Astrocyte (in vitro differentiated cells and primary cell): ENCODE measurements around the gene ZBTB7C. TPM values are rescaled to one million over a fixed set of nuclear protein-coding genes. Genes with fewer than 3 reads are reported as not detected.

Experiments used
- DNase-seq: peaks from one replicate; pipeline ENCODE4 v3.0.0-alpha.2; 2010; ENCODE audit warnings: low read depth
- FAIRE-seq: peaks from 2 replicates; lab custom pipeline; 2011; peaks lifted over from hg19 to GRCh38; lab: Jason Lieb, UNC
- H2AFZ ChIP-seq: 2 replicates; pipeline ENCODE4 v1.6.0; 2012; ENCODE audit warnings: low read depth, low read length, inconsistent platforms
- H3K27ac ChIP-seq: 2 replicates; pipeline ENCODE4 v1.5.1; 2011; ENCODE audit warnings: low read depth, low read length, inconsistent platforms
- H3K27me3 ChIP-seq: 2 replicates; pipeline ENCODE4 v1.6.0; 2011; ENCODE audit warnings: low read length, inconsistent platforms; ENCODE audit not compliant: insufficient read depth
- H3K36me3 ChIP-seq: 2 replicates; pipeline ENCODE4 v1.5.1; 2011; ENCODE audit warnings: low read length, inconsistent platforms; ENCODE audit not compliant: insufficient read depth
- H3K4me1 ChIP-seq: 2 replicates; pipeline ENCODE4 v1.5.1; 2011; ENCODE audit warnings: low read length, inconsistent platforms; ENCODE audit not compliant: insufficient read depth
- H3K4me2 ChIP-seq: 2 replicates; pipeline ENCODE4 v1.6.0; 2012; ENCODE audit warnings: low read length, inconsistent platforms
- H3K4me3 ChIP-seq: 2 replicates; pipeline ENCODE4 v1.5.1; 2011; ENCODE audit warnings: low read depth, mild to moderate bottlenecking, low read length, inconsistent platforms; ENCODE audit not compliant: insufficient read depth
- H3K79me2 ChIP-seq: 2 replicates; pipeline ENCODE4 v1.6.0; 2012; ENCODE audit warnings: mild to moderate bottlenecking, low read length, inconsistent platforms; ENCODE audit not compliant: insufficient read depth
- H3K9ac ChIP-seq: 2 replicates; pipeline ENCODE4 v1.6.0; 2012; ENCODE audit warnings: mild to moderate bottlenecking, low read length, inconsistent platforms
- H3K9me3 ChIP-seq: 2 replicates; pipeline ENCODE4 v1.5.1; 2012; ENCODE audit warnings: low read depth, mild to moderate bottlenecking, low read length, inconsistent platforms; ENCODE audit not compliant: insufficient read depth
- H4K20me1 ChIP-seq: 2 replicates; pipeline ENCODE4 v1.6.0; 2012; ENCODE audit warnings: low read length, inconsistent platforms; ENCODE audit not compliant: insufficient read depth
- H3K27ac Mint-ChIP-seq: one replicate; pipeline ENCODE4 v1.8.0; 2021; ENCODE audit warnings: mild to moderate bottlenecking, mixed read lengths; ENCODE audit not compliant: unreplicated experiment
- H3K27me3 Mint-ChIP-seq: one replicate; pipeline ENCODE4 v1.8.0; 2021; ENCODE audit warnings: low read depth, mixed read lengths; ENCODE audit not compliant: unreplicated experiment
- H3K36me3 Mint-ChIP-seq: one replicate; pipeline ENCODE4 v1.8.0; 2021; ENCODE audit warnings: low read depth, mixed read lengths; ENCODE audit not compliant: unreplicated experiment
- H3K4me1 Mint-ChIP-seq: one replicate; pipeline ENCODE4 v1.8.0; 2021; ENCODE audit warnings: low read depth, mixed read lengths; ENCODE audit not compliant: unreplicated experiment
- H3K4me3 Mint-ChIP-seq: one replicate; pipeline ENCODE4 v1.8.0; 2021; ENCODE audit warnings: mild to moderate bottlenecking, moderate library complexity, mixed read lengths; ENCODE audit not compliant: unreplicated experiment
- H3K9me3 Mint-ChIP-seq: one replicate; pipeline ENCODE4 v1.8.0; 2021; ENCODE audit warnings: mild to moderate bottlenecking, mixed read lengths; ENCODE audit not compliant: unreplicated experiment
- CTCF ChIP-seq: IDR thresholded peaks from 2 replicates; pipeline ENCODE4 v1.5.1; 2011; ENCODE audit warnings: low read depth, mild to moderate bottlenecking, inconsistent platforms, low read length, moderate library complexity; ENCODE audit not compliant: insufficient read depth
- EZH2 ChIP-seq: IDR thresholded peaks from 2 replicates; pipeline ENCODE4 v1.6.1; 2012; ENCODE audit warnings: mild to moderate bottlenecking, low read length, inconsistent platforms; ENCODE audit not compliant: insufficient read depth
- total RNA-seq: library from RNA; stranded (reverse); gene quantifications from 2 replicates; pipeline ENCODE4 v1.2.1, GENCODE V29; 2021

The ZBTB7C gene
- total RNA-seq, 1 donor from 2014 or later, result 1.0 TPM

GRCh38 chr18:48060970-48061369, 348.2 kb downstream of the ZBTB7C start:
- no peaks in the 10 kb centered on the region for H3K9me3 Mint-ChIP-seq
- no peak overlapping the region for H3K9ac ChIP-seq
- peaks cover 14% of the 10 kb centered on the region for H3K4me1 Mint-ChIP-seq
- H4K20me1 ChIP-seq, result no peaks in the 10 kb centered on the region
- no peak overlapping the region for H3K27ac Mint-ChIP-seq
- TF ChIP-seq CTCF (no peak), EZH2 (no peak)
- no peaks in the 10 kb centered on the region for H3K79me2 ChIP-seq
- H3K36me3 ChIP-seq, result no peaks in the 10 kb centered on the region
- H3K36me3 Mint-ChIP-seq, result no peaks in the 10 kb centered on the region
- H3K27ac ChIP-seq, result no peak overlapping the region
- H3K27me3 ChIP-seq, result peaks cover 5% of the 10 kb centered on the region
- FAIRE-seq (no peak), DNase-seq (no peak)
- no peaks in the 10 kb centered on the region for H3K9me3 ChIP-seq
- H3K4me3 Mint-ChIP-seq, result no peak overlapping the region
- H3K4me2 ChIP-seq, result no peak overlapping the region
- no peaks in the 10 kb centered on the region for H3K4me1 ChIP-seq
- no peak overlapping the region for H2AFZ ChIP-seq
- H3K27me3 Mint-ChIP-seq, result peaks cover 44% of the 10 kb centered on the region
- no peak overlapping the region for H3K4me3 ChIP-seq

- TF ChIP-seq CTCF (no peak), EZH2 (no peak)
- H3K4me1 Mint-ChIP-seq, result peaks cover 14% of the 10 kb centered on the region
- Histone ChIP-seq H3K9ac (no peak overlapping the region), H3K27me3 (peaks cover 7% of the 10 kb centered on the region), H3K4me2 (no peak overlapping the region), H3K4me3 (no peak overlapping the region), H3K79me2 (no peaks in the 10 kb centered on the region), H3K4me1 (no peaks in the 10 kb centered on the region), H3K9me3 (no peaks in the 10 kb centered on the region), H2AFZ (no peak overlapping the region), H3K27ac (no peak overlapping the region), H3K36me3 (no peaks in the 10 kb centered on the region), H4K20me1 (no peaks in the 10 kb centered on the region)
- FAIRE-seq, result no peak
- no peaks in the 10 kb centered on the region for H3K9me3 Mint-ChIP-seq
- H3K36me3 Mint-ChIP-seq, result no peaks in the 10 kb centered on the region
- H3K4me3 Mint-ChIP-seq, result no peak overlapping the region
- DNase-seq, result no peak
- no peak overlapping the region for H3K27ac Mint-ChIP-seq
- H3K27me3 Mint-ChIP-seq, result peaks cover 47% of the 10 kb centered on the region
Measured at GRCh38 chr18:48060346-48060745, 348.8 kb downstream of the ZBTB7C start.

- Histone ChIP-seq H3K4me2 (no peak overlapping the region), H2AFZ (no peak overlapping the region), H3K79me2 (no peaks in the 10 kb centered on the region), H3K27me3 (peaks cover 10% of the 10 kb centered on the region), H3K4me3 (no peak overlapping the region), H3K27ac (no peak overlapping the region), H4K20me1 (no peaks in the 10 kb centered on the region), H3K9me3 (no peaks in the 10 kb centered on the region), H3K36me3 (no peaks in the 10 kb centered on the region), H3K4me1 (no peaks in the 10 kb centered on the region), H3K9ac (no peak overlapping the region)
- no peak overlapping the region for H3K4me3 Mint-ChIP-seq
- H3K36me3 Mint-ChIP-seq, result no peaks in the 10 kb centered on the region
- TF ChIP-seq CTCF (no peak), EZH2 (no peak)
- H3K4me1 Mint-ChIP-seq, result peaks cover 14% of the 10 kb centered on the region
- DNase-seq, result no peak
- H3K9me3 Mint-ChIP-seq, result no peaks in the 10 kb centered on the region
- FAIRE-seq, result no peak
- H3K27me3 Mint-ChIP-seq, result peaks cover 46% of the 10 kb centered on the region
- no peak overlapping the region for H3K27ac Mint-ChIP-seq
Measured at GRCh38 chr18:48059455-48060010, 349.6 kb downstream of the ZBTB7C start.
